ENCODE data around the gene ROR1.

DNA sequence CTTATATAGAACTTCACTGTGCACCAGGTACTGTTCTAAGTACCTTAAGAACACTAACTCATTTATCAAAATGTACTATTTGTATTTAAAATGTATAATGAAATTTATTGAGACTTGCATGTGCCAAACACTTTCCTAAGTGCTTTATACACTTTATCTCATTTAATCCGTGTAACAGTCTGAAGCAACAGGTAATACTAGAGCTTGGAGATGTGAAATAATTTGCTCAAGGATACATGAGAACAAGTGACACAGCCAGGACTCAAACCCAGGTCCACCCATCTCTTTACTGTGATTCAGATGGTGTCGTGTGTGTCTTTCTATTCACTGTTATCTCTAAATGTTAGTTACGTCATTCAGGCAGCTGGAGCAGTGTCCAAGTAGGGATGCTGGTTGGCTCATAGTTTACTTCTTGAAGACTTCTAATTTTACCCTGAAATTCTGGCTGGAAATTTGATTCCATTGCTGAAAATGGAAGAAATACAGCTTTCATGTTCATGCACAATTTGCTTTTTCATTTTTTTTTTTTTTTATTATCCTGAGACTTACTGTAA, 259.9 kb downstream of the ROR1 start:
- TF ChIP-seq, protein P1, sequence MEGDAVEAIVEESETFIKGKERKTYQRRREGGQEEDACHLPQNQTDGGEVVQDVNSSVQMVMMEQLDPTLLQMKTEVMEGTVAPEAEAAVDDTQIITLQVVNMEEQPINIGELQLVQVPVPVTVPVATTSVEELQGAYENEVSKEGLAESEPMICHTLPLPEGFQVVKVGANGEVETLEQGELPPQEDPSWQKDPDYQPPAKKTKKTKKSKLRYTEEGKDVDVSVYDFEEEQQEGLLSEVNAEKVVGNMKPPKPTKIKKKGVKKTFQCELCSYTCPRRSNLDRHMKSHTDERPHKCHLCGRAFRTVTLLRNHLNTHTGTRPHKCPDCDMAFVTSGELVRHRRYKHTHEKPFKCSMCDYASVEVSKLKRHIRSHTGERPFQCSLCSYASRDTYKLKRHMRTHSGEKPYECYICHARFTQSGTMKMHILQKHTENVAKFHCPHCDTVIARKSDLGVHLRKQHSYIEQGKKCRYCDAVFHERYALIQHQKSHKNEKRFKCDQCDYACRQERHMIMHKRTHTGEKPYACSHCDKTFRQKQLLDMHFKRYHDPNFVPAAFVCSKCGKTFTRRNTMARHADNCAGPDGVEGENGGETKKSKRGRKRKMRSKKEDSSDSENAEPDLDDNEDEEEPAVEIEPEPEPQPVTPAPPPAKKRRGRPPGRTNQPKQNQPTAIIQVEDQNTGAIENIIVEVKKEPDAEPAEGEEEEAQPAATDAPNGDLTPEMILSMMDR (conservative IDR thresholded peaks at IDR 0.05; ENCODE audit: low read depth, low read length): no peak
- TF ChIP-seq RCOR1 (IDR thresholded peaks at IDR 0.05; ENCODE audit: insufficient replicate concordance, low read length): peak; percentile 54
